ENCODE measurements around the gene IL4R. TPM values are rescaled to one million over a fixed set of nuclear protein-coding genes. Genes with fewer than 3 reads are reported as not detected.
A peak's percentile ranks its signal among the peaks of the same experiment; 100 is the strongest.

Gene IL4R
- total and polyA plus RNA-seq, 5 donors = 12.3 to 51.0 (median 23.2) TPM

- 80% methylated on average over 8 of the region's 8 CpGs for WGBS
- no peaks in the 10 kb centered on the region for H3K27me3 ChIP-seq (ENCODE audit: control insufficient read depth, insufficient read depth)
- H3K9me3 ChIP-seq (ENCODE audit: control insufficient read depth, low read length) = no peaks in the 10 kb centered on the region
- no peak for ATAC-seq
- H3K4me3 ChIP-seq (ENCODE audit: low read length) = no peak overlapping the region
- peak in 1 of 3 donors; percentile 44 for DNase-seq
- intact Hi-C loops (cut with DNase I) = no loop called here
- no peak overlapping the region for H3K27ac ChIP-seq (ENCODE audit: low read length)
- H3K4me1 ChIP-seq (ENCODE audit: control insufficient read depth, insufficient read depth, low read length) = no peaks in the 10 kb centered on the region
These were observed 85.4 kb downstream of the IL4R start for GRCh38 chr16:27398894-27399853.

GRCh38 chr16:27399969-27400368 lies 86.2 kb downstream of the IL4R start:
- 96% methylated on average over 2 of the region's 2 CpGs for WGBS
- intact Hi-C loops (cut with DNase I) = no loop called here
- no peaks in the 10 kb centered on the region for H3K27me3 ChIP-seq (ENCODE audit: control insufficient read depth, insufficient read depth)
- ATAC-seq (no peak), DNase-seq (no peak)
- no peak overlapping the region for H3K27ac ChIP-seq (ENCODE audit: low read length)
- H3K9me3 ChIP-seq (ENCODE audit: control insufficient read depth, low read length) = no peaks in the 10 kb centered on the region
- H3K4me1 ChIP-seq (ENCODE audit: control insufficient read depth, insufficient read depth, low read length) = no peaks in the 10 kb centered on the region
- no peak overlapping the region for H3K4me3 ChIP-seq (ENCODE audit: low read length)

- Histone ChIP-seq H3K9me3 (ENCODE audit: control insufficient read depth, low read length) (no peaks in the 10 kb centered on the region), H3K27ac (ENCODE audit: low read length) (no peak overlapping the region), H3K27me3 (ENCODE audit: control insufficient read depth, insufficient read depth) (no peaks in the 10 kb centered on the region), H3K4me3 (ENCODE audit: low read length) (no peak overlapping the region), H3K4me1 (ENCODE audit: control insufficient read depth, insufficient read depth, low read length) (no peaks in the 10 kb centered on the region)
- DNase-seq (no peak), ATAC-seq (no peak)
- WGBS = 42% methylated on average over 11 of the region's 11 CpGs
- intact Hi-C loops (cut with DNase I) = no loop called here
These were observed 87.2 kb downstream of the IL4R start for GRCh38 chr16:27400751-27401620.

GRCh38 chr16:27401768-27402568 lies 88.2 kb downstream of the IL4R start, which contains the start of gene IL21R:
IL21R (plus strand) TSS chr16:27402174; CDS start chr16:27430072, 27,898 bp downstream.
- peak; percentile 85 to 92 for ATAC-seq
- intact Hi-C loops (cut with DNase I) = no loop called here
- Histone ChIP-seq H3K27ac (ENCODE audit: low read length) (no peak within 1 kb of the TSS), H3K4me3 (ENCODE audit: low read length) (peak within 1 kb of the TSS; percentile 17), H3K27me3 (ENCODE audit: control insufficient read depth, insufficient read depth) (no peaks in the 10 kb centered on the region), H3K4me1 (ENCODE audit: control insufficient read depth, insufficient read depth, low read length) (no peaks in the 10 kb centered on the region), H3K9me3 (ENCODE audit: control insufficient read depth, low read length) (no peaks in the 10 kb centered on the region)
- DNase-seq = peak; percentile 82 to 94 (median 92)
- 13% methylated on average over 23 of the region's 23 CpGs for WGBS

- ATAC-seq (no peak), DNase-seq (no peak)
- Histone ChIP-seq H3K9me3 (ENCODE audit: control insufficient read depth, low read length) (no peaks in the 10 kb centered on the region), H3K4me3 (ENCODE audit: low read length) (peak overlapping the region; percentile 17), H3K27ac (ENCODE audit: low read length) (no peak overlapping the region), H3K27me3 (ENCODE audit: control insufficient read depth, insufficient read depth) (no peaks in the 10 kb centered on the region), H3K4me1 (ENCODE audit: control insufficient read depth, insufficient read depth, low read length) (no peaks in the 10 kb centered on the region)
- WGBS = 46% methylated on average over 8 of the region's 8 CpGs
- intact Hi-C loops (cut with DNase I) = no loop called here
These were observed 88.8 kb downstream of the IL4R start for GRCh38 chr16:27402569-27402963.

GRCh38 chr16:27402964-27403600 lies 89.3 kb downstream of the IL4R start:
- ATAC-seq = no peak
- no peaks in the 10 kb centered on the region for H3K27me3 ChIP-seq (ENCODE audit: control insufficient read depth, insufficient read depth)
- no peak overlapping the region for H3K4me3 ChIP-seq (ENCODE audit: low read length)
- intact Hi-C loops (cut with DNase I) = no loop called here
- H3K9me3 ChIP-seq (ENCODE audit: control insufficient read depth, low read length) = no peaks in the 10 kb centered on the region
- no peak for DNase-seq
- H3K27ac ChIP-seq (ENCODE audit: low read length) = no peak overlapping the region
- WGBS = 80% methylated on average over 20 of the region's 20 CpGs
- no peaks in the 10 kb centered on the region for H3K4me1 ChIP-seq (ENCODE audit: control insufficient read depth, insufficient read depth, low read length)

GRCh38 chr16:27403601-27403992 lies 89.8 kb downstream of the IL4R start:
- 76% methylated on average over 6 of the region's 6 CpGs for WGBS
- DNase-seq = no peak
- no peak overlapping the region for H3K27ac ChIP-seq (ENCODE audit: low read length)

GRCh38 chr16:27404163-27404823 lies 90.5 kb downstream of the IL4R start:
- Histone ChIP-seq H3K4me3 (ENCODE audit: low read length) (no peak overlapping the region), H3K4me1 (ENCODE audit: control insufficient read depth, insufficient read depth, low read length) (no peaks in the 10 kb centered on the region), H3K9me3 (ENCODE audit: control insufficient read depth, low read length) (no peaks in the 10 kb centered on the region), H3K27ac (ENCODE audit: low read length) (no peak overlapping the region), H3K27me3 (ENCODE audit: control insufficient read depth, insufficient read depth) (no peaks in the 10 kb centered on the region)
- ATAC-seq (no peak), DNase-seq (no peak)
- WGBS = 85% methylated on average over 10 of the region's 10 CpGs
- intact Hi-C loops (cut with DNase I) = no loop called here

More at GRCh38 chr16:27403601-27403992, 89.8 kb downstream of the IL4R start:
- H3K27me3 ChIP-seq (ENCODE audit: control insufficient read depth, insufficient read depth) = no peaks in the 10 kb centered on the region
- no peak for ATAC-seq
- intact Hi-C loops (cut with DNase I) = no loop called here
- H3K4me1 ChIP-seq (ENCODE audit: control insufficient read depth, insufficient read depth, low read length) = no peaks in the 10 kb centered on the region
- no peaks in the 10 kb centered on the region for H3K9me3 ChIP-seq (ENCODE audit: control insufficient read depth, low read length)
- H3K4me3 ChIP-seq (ENCODE audit: low read length) = no peak overlapping the region

- WGBS = 53% methylated on average over 19 of the region's 19 CpGs
- Histone ChIP-seq H3K9me3 (ENCODE audit: control insufficient read depth, low read length) (no peaks in the 10 kb centered on the region), H3K27ac (ENCODE audit: low read length) (no peak overlapping the region), H3K4me1 (ENCODE audit: control insufficient read depth, insufficient read depth, low read length) (no peaks in the 10 kb centered on the region), H3K27me3 (ENCODE audit: control insufficient read depth, insufficient read depth) (no peaks in the 10 kb centered on the region), H3K4me3 (ENCODE audit: low read length) (no peak overlapping the region)
- DNase-seq (peak in 1 of 3 donors; percentile 60), ATAC-seq (peak in 1 of 2 donors; percentile 23)
- intact Hi-C loops (cut with DNase I) = no loop called here
These were observed 92.0 kb downstream of the IL4R start for GRCh38 chr16:27405546-27406451.
